GM18517 (cell line): ENCODE measurements around the gene SUN1.
"Not testable (repeated sequence)": the region's sequence is repeated elsewhere in the genome, so short reads cannot be mapped to it uniquely, and the experiment has no call there.

Source experiments
- ATAC-seq: cut with Tn5 transposase; IDR thresholded peaks from one replicate; pipeline ENCODE4 v1.9.1; 2021; ENCODE audit warnings: mild to moderate bottlenecking, moderate library complexity; ENCODE audit not compliant: unreplicated experiment

The SUN1 gene

DNA sequence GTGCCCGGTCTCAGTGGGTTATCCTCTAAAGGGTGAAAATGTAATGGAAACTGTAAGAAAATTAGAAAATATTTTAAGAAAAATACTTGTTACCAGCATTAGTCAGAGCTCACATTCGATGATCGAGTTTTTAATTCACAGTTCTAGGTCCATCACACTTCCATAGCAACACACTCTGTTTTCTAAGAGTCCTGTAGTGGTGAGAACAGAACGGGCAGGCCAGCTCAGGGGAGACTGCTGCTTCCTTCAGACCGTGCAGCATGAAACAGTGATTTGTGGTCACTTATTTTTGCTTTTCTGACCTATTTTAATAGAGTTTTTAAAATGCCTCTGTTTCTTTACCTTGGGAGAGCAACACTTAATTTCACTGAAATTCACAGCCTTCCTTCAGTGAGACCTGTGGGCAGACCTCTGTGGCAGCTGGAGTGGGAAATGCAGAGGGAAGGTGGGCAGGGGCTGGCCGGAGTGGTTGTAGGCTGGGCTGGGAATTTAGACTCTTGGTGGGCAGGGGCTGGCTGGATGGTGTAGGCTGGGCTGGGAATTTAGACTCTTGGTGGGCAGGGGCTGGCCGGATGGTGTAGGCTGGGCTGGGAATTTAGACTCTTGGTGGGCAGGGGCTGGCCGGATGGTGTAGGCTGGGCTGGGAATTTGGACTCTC is 1.5 kb downstream of the SUN1 start:
- ATAC-seq: no peak

- ATAC-seq: no peak
These were observed 2.0 kb downstream of the SUN1 start for GRCh38 chr7:834277-834676.

GRCh38 chr7:835021-835420 is 2.7 kb downstream of the SUN1 start:
- no peak for ATAC-seq

GRCh38 chr7:835485-836401 is 3.5 kb downstream of the SUN1 start:
- no peak for ATAC-seq

GRCh38 chr7:836429-836828 is 4.2 kb downstream of the SUN1 start:
- no peak for ATAC-seq

- ATAC-seq: no peak
These were observed 4.7 kb downstream of the SUN1 start for GRCh38 chr7:837001-837400.

DNA sequence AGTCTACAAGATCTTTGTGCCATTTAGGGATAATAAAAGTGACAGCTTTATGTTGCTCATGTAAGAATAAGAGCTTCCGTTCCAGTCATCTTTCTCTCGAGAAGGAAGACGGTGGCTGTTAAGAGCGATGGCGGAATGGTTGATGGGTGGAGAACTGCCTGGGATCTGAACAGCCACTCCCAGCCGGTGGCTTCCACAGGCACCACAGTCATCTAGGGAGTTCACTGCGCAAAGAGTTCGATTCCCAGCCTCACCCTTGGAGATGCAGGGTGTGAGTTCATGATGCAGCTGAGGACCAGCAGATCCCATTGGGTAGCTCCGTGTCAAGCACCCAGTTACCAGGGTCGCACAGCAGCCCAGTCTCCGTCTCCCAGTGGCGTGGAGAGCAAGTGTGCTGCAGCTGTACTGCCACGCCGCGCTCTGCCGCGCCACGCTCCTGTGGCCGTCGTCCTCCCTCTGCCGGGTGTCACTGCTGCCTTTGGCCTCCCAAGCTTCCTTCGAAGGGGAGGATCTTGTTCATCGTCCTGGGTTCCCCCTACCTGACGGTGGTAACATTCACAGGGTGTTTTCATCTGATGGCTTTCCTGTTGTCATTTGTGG is 7.8 kb downstream of the SUN1 start:
- no peak for ATAC-seq

DNA sequence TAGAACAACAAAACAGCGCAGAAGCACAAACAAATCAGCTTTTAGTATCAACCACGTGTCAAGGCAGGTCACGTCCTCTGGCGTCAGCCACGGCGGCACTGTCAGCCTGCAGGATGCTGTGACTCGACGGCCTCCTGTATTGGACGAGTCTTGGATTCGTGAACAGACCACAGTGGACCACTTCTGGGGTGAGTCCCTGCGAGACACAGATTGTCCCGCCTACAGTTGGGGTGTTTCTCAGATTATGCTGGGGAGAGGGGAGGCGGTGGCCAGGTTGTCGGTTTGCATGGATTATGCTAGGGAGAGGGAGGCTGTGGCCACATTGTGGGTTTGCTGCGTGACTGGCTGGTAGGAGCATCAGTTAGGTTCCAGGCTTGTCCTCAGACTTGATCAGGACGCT is 9.7 kb downstream of the SUN1 start:
- no peak for ATAC-seq

DNA sequence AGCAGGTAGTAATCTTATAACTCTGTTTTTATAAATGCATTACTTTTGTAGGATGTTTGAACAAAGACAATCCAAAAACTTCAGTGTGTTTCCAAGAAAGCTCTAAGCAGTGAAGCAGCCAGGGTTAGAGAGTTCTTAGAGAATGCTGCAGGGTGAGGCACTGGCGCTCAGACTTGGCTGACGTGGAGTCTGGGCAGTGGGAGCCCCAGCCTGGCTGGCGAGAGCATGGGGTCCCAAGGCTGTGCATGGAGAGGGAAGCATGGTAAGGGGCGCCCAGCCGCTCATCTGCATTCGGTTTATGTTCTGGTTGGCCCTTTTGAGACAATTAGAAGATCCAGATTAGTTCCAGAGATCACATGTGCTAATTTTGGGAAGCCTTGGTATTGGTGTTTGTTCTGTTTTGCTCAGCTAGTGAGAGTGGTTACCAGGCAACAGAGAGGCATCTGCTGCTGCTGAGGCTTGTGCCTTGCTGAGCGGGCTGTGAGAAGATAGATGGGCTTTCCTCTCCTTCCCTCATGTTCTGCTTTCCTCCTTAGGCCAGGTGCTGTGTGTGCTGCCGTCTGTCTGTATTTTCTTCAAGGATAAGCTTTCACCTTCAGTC is 10.3 kb downstream of the SUN1 start:
- ATAC-seq: no peak

GRCh38 chr7:843230-843629 is 11.0 kb downstream of the SUN1 start:
- ATAC-seq: no peak

DNA sequence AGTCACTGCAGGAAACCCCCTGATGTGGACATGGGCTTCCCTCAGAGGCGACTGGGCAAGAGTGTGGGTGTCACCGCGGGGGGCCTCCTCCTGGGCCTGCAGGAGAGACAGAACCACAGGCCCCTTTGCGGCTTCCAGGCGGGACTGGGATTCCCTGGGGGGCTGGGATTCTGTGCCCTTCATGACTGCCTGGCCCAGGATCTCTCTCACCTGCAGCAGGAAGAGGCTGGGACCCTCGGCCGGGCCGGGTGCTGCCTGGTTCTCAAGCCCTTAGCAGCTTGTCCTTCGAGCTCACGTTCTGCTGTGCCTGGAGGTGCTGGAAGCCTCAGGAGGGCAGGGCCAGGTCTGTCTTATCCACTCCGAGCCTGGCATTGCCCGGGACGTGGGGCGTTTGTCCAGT is 11.8 kb downstream of the SUN1 start:
- no peak for ATAC-seq

GRCh38 chr7:844514-844913 is 12.2 kb downstream of the SUN1 start:
- no peak for ATAC-seq

- no peak for ATAC-seq
These were observed 12.8 kb downstream of the SUN1 start for GRCh38 chr7:845091-845490.

DNA sequence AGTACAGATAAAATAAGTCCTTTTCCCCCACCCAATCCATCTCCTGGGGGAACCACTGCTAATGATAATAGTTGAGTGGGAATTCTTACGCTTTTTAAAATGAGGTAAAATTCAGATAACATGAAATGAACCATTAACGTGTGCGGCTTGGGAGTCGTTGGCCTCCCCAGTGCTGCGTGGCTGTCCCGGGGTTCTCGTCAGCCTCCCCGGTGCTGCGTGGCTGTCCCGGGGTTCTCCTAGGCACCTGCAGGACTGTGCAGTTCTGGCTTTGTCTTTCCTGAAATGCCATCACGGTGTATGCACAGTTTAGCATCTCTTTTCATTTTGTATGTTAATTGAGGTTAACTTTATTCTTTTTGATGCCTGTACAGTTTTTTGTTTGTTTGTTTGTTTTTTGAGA is 13.5 kb downstream of the SUN1 start:
- ATAC-seq: no peak

GRCh38 chr7:846958-847650 is 14.8 kb downstream of the SUN1 start:
- ATAC-seq: not testable (repeated sequence)

GRCh38 chr7:847728-848127 is 15.5 kb downstream of the SUN1 start:
- ATAC-seq: not testable (repeated sequence)

- no peak for ATAC-seq
These were observed 16.9 kb downstream of the SUN1 start for GRCh38 chr7:849145-849544.

- ATAC-seq: no peak
These were observed 17.5 kb downstream of the SUN1 start for GRCh38 chr7:849781-850180.

DNA sequence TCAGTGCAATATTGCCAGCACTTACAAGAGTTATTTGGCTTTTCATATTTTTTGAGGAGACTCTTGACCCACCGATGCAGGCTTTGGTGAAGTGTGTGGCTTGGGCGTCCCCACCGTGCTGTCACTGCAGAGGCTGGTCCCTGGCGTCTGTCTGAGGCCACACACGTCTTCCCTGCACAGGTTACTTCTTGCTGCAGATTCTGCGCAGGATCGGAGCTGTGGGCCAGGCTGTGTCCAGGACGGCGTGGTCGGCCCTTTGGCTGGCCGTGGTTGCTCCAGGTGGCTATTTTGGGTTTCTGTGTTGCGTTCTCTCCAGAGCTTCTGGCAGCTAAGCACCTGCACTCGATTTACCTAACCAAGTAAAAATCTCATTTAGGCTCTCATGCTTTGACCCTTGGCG is 18.9 kb downstream of the SUN1 start:
- ATAC-seq: no peak

DNA sequence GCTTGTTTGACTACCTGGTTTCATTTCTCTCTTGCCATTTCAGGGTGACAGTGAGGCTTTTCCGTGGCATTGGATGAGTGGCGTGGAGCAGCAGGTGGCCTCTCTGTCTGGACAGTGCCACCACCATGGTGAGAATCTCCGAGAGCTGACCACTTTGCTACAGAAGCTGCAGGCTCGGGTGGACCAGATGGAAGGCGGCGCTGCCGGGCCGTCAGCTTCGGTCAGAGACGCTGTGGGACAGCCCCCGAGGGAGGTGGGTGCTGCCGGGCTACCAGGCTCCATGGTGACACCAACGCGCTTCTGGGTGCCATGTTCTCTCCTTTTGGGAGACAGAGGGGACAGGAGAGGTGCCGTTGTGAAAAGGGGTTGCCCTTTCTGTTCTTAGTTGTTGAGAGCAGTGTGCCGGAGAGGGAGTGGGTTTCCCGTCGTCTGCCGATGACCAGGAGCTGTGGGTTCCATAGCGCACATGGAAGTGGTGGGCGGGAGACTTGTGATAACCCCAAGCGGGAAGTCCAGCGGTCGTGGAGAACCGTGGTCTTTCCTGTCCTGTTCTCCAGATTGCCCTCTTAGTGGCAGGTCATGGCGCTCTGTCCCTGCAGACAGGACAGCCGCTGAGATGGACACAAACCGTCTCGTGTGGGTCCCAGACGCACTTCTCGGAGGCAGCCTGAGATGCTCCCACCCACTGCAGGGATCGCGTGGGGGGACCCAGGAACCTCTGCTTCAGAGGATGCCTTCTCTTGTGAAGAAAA is 21.3 kb downstream of the SUN1 start:
- ATAC-seq: no peak
